ENCODE data around the gene TOGARAM2. TPM values are rescaled to one million over a fixed set of nuclear protein-coding genes. Genes with fewer than 3 reads are reported as not detected.
A peak's percentile ranks its signal among the peaks of the same experiment; 100 is the strongest.

The TOGARAM2 gene
- total RNA-seq, result 38.0 TPM
- long read RNA-seq, transcript TOGARAM2-206 (11 exons, 1,932 nt), result major isoform, 11 of 23 reads
- long read RNA-seq, partial matches to known transcripts, result 5 of 23 reads
- long read RNA-seq, other reads (novel, unspliced or antisense), result 7 of 23 reads

GRCh38 chr2:28981016-28981441, at the start of gene TOGARAM2:
Gene TOGARAM2 (plus strand): TSS chr2:28981298. CDS start chr2:28994835, 13,537 bp downstream.
- intact Hi-C loops (cut with DNase I), result loop anchor here (1.0 kb wide), 1 partner anchor 30 kb away; no protein-coding TSS in a partner anchor
- no peak for DNase-seq (ENCODE audit: missing footprints)
- ATAC-seq, result peak; percentile 64

GRCh38 chr2:28934769-28935168, 46.3 kb upstream of the TOGARAM2 start:
- ATAC-seq (no peak), DNase-seq (ENCODE audit: missing footprints) (no peak)
- intact Hi-C loops (cut with DNase I), result no loop called here

GRCh38 chr2:28941008-28941407, 40.1 kb upstream of the TOGARAM2 start:
- no peak for ATAC-seq
- no peak for DNase-seq (ENCODE audit: missing footprints)
- intact Hi-C loops (cut with DNase I), result no loop called here

- DNase-seq (ENCODE audit: missing footprints) (no peak), ATAC-seq (no peak)
- intact Hi-C loops (cut with DNase I), result no loop called here
Observed at GRCh38 chr2:28944535-28945248, 36.4 kb upstream of the TOGARAM2 start.

- intact Hi-C loops (cut with DNase I), result no loop called here
- ATAC-seq (no peak), DNase-seq (ENCODE audit: missing footprints) (no peak)
Observed at GRCh38 chr2:28948160-28948559, 32.9 kb upstream of the TOGARAM2 start.

- DNase-seq (ENCODE audit: missing footprints), result no peak
Observed at GRCh38 chr2:28949190-28949589, 31.9 kb upstream of the TOGARAM2 start.

GRCh38 chr2:28949617-28950305, 31.3 kb upstream of the TOGARAM2 start:
- DNase-seq (ENCODE audit: missing footprints), result no peak
- intact Hi-C loops (cut with DNase I), result no loop called here
- ATAC-seq, result no peak

More at GRCh38 chr2:28949190-28949589, 31.9 kb upstream of the TOGARAM2 start:
- intact Hi-C loops (cut with DNase I), result no loop called here
- no peak for ATAC-seq

- intact Hi-C loops (cut with DNase I), result no loop called here
- DNase-seq (ENCODE audit: missing footprints), result no peak
- ATAC-seq, result no peak
Observed at GRCh38 chr2:28950941-28951630, 30.0 kb upstream of the TOGARAM2 start.

GRCh38 chr2:28951910-28952835, 28.9 kb upstream of the TOGARAM2 start:
- peak; percentile 82 for ATAC-seq
- intact Hi-C loops (cut with DNase I), result no loop called here
- no peak for DNase-seq (ENCODE audit: missing footprints)

GRCh38 chr2:28952836-28953211, 28.3 kb upstream of the TOGARAM2 start:
- intact Hi-C loops (cut with DNase I), result no loop called here
- ATAC-seq (no peak), DNase-seq (ENCODE audit: missing footprints) (no peak)

GRCh38 chr2:28955467-28955866, 25.6 kb upstream of the TOGARAM2 start:
- DNase-seq (ENCODE audit: missing footprints) (no peak), ATAC-seq (no peak)
- intact Hi-C loops (cut with DNase I), result loop anchor here (5.0 kb wide), 1 partner anchor 887 kb away; no protein-coding TSS in a partner anchor

GRCh38 chr2:28956415-28956826, 24.7 kb upstream of the TOGARAM2 start:
- DNase-seq (ENCODE audit: missing footprints), result no peak
- intact Hi-C loops (cut with DNase I), result loop anchor here (5.0 kb wide), 1 partner anchor 886 kb away; no protein-coding TSS in a partner anchor

GRCh38 chr2:28956890-28957289, 24.2 kb upstream of the TOGARAM2 start:
- intact Hi-C loops (cut with DNase I), result loop anchor here (5.0 kb wide), 1 partner anchor 885 kb away; no protein-coding TSS in a partner anchor
- DNase-seq (ENCODE audit: missing footprints), result no peak
- no peak for ATAC-seq

More at GRCh38 chr2:28956415-28956826, 24.7 kb upstream of the TOGARAM2 start:
- ATAC-seq, result no peak

GRCh38 chr2:28958689-28959088, 22.4 kb upstream of the TOGARAM2 start:
- DNase-seq (ENCODE audit: missing footprints), result no peak
- intact Hi-C loops (cut with DNase I), result loop anchor here (1.0 to 5.0 kb wide), 3 partner anchors 53 to 884 kb away; no protein-coding TSS in a partner anchor
- peak; percentile 93 for ATAC-seq

GRCh38 chr2:28960401-28960800, 20.7 kb upstream of the TOGARAM2 start:
- DNase-seq (ENCODE audit: missing footprints) (no peak), ATAC-seq (no peak)
- intact Hi-C loops (cut with DNase I), result no loop called here

GRCh38 chr2:28962505-28962904, 18.6 kb upstream of the TOGARAM2 start:
- intact Hi-C loops (cut with DNase I), result no loop called here
- ATAC-seq (no peak), DNase-seq (ENCODE audit: missing footprints) (no peak)

GRCh38 chr2:28970464-28971160, 10.5 kb upstream of the TOGARAM2 start:
- DNase-seq (ENCODE audit: missing footprints) (no peak), ATAC-seq (no peak)
- intact Hi-C loops (cut with DNase I), result no loop called here

Data from Right ventricle myocardium inferior (tissue), 1 donor.